GM19193 (cell line): Measurements from ENCODE around the gene LIN28A.

Experiments used
- POLR2A ChIP-seq: IDR thresholded peaks from 4 replicates; pipeline ENCODE4 v1.6.1; 2011; ENCODE audit not compliant: insufficient read depth, insufficient read length; ENCODE audit errors: extremely low read depth

The LIN28A gene

DNA sequence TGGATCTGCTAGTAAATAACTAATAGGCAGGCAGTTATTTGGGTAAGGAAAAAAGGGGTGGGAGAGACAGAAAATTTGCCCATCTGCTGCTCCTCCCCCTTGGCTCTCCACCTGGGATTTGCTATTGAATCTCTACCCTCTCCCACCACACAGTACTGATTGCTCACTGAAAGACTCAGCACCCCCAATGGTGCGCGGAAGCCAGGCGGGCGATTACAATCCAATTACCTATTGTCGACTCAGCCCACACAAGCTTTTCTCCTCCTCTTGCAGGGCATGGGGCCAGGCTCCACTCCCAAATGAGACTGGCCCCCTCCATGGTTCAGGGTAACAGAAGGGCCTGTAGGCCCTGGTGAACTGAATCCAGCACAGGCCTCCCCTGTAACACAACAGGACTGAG is 58.9 kb downstream of the LIN28A start:
- TF ChIP-seq POLR2A = no peak

GRCh38 chr1:26470878-26471497 is 60.4 kb downstream of the LIN28A start:
- peak; percentile 24 for TF ChIP-seq POLR2A

GRCh38 chr1:26471498-26472319 is 61.1 kb downstream of the LIN28A start:
- TF ChIP-seq POLR2A = no peak

DNA sequence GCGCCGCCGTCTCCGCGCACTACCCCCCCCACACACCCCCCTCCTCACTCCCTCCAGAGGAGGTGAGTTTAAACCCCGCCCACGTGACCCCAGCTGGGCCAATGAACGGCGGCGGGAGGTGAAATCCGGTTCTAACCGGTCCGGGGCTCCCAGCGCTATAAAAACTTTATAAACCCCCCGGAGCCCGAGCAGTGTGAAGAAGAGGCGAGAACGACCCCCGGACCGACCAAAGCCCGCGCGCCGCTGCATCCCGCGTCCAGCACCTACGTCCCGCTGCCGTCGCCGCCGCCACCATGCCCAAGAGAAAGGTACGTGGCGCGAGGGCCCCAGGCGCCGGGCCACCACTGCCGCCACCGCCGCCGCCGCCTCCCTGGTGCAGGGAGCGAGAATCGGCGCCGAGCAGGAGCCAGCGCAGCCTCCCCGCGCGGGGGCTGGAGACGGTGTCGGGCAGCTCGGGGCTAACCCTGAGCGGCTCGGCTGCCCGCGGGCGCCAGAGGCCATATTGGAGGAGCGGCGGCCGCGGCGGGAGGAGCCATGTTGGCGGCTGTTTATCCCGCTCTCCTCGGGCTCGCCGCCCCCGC is 61.8 kb downstream of the LIN28A start, which contains the start of gene HMGN2:
HMGN2 (plus strand) TSS at position 121 of the 581 bp plus-strand sequence; CDS start at position 294, 173 bp downstream.
- TF ChIP-seq POLR2A = peak; percentile 90

DNA sequence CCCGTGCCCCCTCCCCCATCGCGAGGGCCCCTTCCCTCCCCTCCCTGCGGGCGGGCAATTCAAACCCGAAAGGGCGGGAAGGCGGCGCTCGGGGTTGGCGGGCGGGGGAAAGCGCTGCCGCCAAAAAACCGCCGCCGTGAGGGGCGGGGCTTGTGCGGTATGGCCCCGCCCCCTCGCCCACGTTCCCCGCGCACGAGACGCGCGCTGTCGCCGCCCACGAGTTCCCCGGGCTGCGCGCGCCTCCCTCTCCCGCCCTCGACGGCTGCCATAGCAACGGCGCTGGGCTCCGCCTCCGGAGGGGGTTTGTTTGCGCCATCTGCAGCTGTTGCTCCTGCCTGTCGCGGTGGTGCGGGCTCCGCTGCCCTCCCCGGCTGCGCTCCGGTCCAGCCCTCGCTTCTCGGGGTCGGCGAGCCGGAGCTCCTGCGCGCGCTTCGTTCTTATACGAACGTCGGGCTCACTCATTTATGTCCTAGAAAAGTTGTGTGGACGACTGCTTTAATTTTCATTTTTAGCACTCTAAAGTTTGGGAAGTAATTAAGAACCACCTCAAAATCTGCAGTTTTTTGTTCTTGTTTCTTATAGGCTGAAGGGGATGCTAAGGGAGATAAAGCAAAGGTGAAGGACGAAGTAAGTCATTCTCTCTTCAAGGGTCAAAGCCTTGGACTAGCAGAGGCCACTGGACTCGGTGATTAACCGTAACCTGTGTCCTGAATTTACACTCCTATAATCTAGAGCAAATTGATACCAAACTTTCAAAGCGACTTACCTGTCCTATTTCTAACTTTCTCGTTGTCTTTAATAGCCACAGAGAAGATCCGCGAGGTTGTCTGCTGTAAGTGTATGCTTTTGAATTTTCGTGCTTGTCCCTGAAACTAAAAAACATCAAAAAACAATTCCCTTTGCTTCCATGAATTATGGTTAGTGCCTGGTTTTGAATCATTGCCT is 62.6 kb downstream of the LIN28A start:
- no peak for TF ChIP-seq POLR2A

- no peak for TF ChIP-seq POLR2A
These were observed 64.2 kb downstream of the LIN28A start for GRCh38 chr1:26474818-26475217.

DNA sequence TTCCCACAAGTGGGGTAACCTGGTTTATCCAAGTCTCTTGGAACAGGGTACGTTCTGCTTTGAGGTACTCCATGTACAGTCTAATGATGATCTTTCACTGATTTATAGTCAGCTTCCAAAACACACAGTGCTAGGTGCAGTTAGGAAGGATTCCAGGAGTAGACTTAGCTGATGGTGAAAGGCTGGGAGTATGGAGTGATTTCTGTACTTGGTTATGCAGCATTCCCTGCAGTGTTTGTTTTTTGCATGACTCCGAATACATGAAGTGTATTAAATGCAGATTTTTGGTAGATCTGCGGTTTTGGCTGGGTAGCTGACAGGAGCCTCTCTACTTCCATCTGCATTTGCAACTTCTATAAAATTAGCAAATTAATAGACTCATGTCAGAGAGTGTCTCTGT is 65.4 kb downstream of the LIN28A start:
- no peak for TF ChIP-seq POLR2A

DNA sequence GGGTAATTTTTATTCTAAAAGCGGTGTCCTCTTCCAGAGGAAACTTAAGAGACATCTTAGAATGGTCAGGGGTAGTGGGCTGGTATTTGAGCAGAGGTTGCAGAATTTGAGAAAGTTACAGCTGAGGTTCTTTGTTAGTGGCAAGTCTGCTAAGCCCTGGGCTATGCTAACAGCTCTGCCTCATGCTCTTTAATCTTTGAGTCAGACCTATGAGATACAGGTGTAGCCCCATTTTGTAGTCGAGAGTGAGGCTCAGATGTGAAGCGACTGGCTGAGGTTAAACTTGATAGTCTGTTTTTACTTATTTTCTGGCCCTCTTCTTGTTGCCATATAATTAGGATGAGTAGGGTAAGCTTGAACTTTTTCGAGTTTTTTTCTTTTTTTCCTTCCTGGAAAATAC is 66.3 kb downstream of the LIN28A start:
- no peak for TF ChIP-seq POLR2A

DNA sequence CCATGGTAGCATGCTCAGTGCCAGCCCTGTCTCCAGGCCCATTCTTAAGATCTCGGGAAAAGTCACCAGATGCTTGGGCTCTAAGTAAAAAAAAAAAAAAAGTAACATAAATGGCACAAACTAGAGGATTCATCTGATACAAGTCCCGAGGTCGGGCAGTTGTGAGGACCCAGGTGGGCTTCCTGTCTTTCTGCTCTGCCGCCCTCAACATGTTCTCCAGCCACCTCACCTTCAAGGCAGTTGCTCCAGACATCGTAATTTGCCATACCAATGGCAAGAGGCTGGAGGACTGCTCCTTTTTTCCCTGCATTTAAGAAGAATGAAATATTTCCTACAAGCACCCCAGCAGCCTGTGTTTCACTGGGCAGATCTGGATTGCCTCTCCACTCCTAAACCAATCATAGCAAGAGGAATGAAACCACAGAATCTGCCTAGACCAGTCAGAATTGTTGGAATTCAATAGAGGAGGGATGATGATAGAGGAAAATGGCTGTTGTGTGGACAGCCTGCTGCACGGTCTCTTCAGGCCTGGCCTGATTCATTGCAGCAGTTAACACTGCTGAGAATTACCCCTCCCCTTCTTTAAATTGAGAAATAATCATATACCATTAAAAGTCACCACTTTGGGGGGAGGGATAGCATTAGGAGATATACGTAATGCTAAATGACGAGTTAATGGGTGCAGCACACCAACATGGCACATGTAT is 67.0 kb downstream of the LIN28A start:
- peak; percentile 15 for TF ChIP-seq POLR2A

DNA sequence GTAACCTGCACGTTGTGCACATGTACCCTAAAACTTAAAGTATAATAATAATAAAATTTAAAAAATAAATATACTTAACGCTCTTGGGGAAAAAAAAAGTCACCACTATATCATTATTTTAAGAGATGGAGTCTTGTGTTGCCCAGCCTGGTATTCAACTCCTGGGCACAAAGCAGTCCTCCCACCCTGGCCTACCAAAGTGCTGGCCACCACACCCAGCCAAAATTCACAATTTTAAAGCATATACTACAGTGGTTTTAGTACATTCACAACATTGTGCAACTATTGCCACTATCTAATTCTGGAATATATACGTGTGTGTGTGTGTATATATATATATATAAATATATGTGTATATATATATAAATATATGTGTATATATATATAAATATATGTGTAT is 67.5 kb downstream of the LIN28A start:
- TF ChIP-seq POLR2A = no peak

- TF ChIP-seq POLR2A = no peak
These were observed 68.4 kb downstream of the LIN28A start for GRCh38 chr1:26478988-26479387.
